Colon (tissue), 2 donors: ENCODE results near the gene PTPRN2.

ENCODE experiments used
- FAIRE-seq: peaks from 2 replicates; lab custom pipeline; 2012; peaks lifted over from hg19 to GRCh38; lab: Jason Lieb, UNC
- donor health status: control.
- donor health status: control.

The PTPRN2 gene

GRCh38 chr7:158130023-158130409, 457.6 kb downstream of the PTPRN2 start:
- FAIRE-seq: no peak

DNA sequence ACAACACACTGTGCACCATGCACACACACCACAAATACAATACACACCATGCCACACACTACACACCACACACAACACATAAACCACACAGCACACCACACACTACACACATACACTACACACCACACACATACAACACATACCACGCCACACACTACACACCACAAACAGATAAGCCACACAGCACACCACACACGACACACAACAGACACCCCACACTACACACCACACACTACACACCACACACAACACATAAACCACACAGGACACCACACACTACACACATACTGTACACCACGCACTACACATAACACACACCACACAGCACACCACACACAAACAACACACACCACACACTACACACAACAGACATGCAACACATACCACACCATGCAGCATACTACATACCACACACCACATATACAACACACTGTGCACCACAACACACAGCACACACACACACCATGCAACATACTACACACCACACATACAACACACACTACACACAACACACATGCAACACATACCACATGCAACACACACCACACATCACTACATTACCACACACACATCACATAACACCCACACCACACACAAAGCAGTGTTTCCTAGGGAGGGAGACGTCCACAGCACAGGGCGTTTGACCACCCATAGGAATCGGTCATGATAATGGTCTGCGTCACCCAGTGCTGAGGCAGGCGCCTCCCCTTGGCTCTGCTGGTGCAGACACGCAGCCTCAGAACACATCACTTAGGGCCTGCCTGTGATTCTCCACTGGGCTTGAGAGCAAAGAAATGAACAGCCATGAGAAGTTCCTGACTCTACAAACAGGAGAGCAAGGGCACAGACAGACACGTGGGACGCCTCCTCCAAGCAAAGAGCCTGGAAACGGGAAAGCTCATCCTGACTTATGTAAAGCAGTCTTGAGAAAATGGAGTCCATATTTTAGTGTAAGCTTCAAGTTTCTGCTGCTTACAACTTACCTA, 458.3 kb downstream of the PTPRN2 start:
- no peak for FAIRE-seq

DNA sequence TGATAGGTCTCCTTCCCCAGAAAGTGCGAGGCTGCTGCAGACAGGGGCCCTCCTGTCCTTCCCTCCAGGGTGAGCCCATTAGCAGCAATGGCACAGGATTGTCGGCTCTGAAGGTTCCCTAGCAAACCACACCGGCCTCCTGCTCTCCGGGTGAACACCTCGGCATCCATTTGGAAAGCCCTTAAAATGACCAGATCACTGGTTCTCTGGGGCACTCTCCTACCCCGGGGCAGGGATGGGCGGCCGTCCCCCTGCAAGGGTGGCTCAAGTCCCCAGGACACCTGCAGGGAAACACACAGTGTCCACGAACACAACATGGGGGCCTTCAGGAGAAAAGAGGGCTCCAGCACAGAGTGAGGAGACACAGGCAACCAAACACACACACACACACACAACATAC, 459.1 kb downstream of the PTPRN2 start:
- FAIRE-seq: no peak

DNA sequence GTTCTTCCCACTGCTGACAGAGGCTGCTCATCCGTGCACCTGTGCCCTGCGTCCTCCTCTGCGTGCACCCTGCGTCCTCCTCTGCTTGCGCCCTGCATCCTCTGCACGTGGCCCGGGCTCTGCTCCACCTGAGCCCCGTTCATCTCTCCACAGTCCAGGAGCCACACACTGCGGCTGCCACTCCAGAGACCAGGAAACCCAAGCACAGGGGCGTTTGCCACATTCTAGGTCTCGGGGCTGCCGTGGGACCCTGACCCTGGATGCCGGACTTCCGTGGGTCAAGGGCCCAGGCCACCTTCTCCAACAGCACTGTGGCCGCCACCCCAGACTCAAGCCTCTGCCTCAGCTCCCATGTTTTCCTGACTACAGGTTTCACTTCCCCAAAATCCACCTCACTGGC, 460.4 kb downstream of the PTPRN2 start:
- no peak for FAIRE-seq

GRCh38 chr7:158126661-158127060, 461.0 kb downstream of the PTPRN2 start:
- no peak for FAIRE-seq

DNA sequence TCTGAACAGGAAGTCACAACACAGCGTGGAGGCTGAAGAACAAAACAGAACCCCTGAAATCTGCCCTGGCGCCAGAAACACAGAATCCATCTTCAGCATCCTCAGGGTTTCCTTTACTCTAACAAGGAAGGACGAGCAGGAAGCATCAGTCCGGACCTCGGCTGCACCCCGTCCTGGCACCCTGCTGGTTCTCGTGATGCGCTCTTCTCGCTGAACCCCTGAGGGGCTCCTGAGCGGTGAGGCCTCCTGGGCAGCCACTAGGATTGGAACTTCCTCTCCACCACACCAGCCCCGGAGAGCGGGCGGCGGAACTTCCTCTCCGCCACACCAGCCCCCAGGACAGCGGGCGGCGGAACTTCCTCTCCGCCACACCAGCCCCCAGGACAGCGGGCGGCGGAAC, 461.9 kb downstream of the PTPRN2 start:
- no peak for FAIRE-seq

DNA sequence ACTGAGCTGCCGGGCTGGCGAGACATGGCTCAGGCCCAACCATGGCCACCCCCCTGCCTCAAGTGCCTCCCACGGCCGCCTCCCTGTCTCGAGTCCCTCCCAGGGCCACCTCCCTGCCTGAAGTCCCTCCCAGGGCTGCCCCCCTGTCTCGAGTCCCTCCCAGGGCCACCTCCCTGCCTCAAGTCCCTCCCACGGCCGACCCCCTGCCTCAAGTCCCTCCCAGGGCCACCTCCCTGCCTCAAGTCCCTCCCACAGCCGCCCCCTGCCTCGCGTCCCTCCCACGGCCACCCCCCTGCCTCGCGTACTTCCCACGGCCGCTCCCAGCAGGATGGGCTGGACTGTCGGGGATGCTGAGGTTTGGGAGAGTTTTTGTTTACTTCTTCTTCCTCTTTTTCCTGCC, 462.5 kb downstream of the PTPRN2 start:
- FAIRE-seq: no peak

DNA sequence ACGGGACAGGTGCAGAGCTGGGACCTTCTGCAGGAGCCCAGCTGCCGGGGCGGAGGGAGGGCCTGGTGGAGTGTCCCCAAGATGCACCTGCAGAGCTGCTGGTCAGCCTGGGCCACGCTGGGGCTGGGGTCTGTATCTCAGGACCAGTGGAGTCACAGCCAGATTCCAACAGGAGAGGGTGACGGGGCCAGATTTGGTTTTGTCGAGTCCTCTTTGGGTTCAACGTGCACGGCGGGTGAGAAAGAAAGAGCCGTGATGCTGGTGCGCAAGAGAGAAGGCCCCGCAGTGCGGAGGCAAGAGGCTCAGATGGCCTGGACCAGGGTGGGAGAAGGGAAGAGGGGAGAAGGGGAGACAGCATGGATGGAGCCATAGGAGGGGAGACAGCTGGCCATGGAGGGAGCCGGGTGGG, 462.9 kb downstream of the PTPRN2 start:
- FAIRE-seq: no peak

GRCh38 chr7:158123753-158124152, 463.9 kb downstream of the PTPRN2 start:
- FAIRE-seq: no peak

DNA sequence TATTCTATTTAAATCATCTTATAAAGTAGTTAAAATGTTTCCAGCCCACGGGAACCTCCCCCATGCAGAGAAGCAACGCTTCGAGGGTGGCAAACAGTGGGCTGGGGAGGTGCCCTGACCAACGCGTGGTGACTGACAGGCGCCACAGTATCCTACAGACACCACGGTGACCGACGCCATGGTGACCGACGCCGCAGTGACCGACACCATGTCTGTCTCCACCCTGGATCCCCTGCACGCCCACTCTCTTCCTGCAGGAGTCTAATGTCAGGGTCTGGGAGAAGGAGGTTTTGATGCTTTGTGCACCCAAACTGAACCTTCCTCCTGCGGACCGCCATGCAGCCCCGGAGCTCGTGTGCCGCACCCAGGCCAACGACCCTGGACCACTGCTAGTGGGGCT, 464.4 kb downstream of the PTPRN2 start:
- no peak for FAIRE-seq

DNA sequence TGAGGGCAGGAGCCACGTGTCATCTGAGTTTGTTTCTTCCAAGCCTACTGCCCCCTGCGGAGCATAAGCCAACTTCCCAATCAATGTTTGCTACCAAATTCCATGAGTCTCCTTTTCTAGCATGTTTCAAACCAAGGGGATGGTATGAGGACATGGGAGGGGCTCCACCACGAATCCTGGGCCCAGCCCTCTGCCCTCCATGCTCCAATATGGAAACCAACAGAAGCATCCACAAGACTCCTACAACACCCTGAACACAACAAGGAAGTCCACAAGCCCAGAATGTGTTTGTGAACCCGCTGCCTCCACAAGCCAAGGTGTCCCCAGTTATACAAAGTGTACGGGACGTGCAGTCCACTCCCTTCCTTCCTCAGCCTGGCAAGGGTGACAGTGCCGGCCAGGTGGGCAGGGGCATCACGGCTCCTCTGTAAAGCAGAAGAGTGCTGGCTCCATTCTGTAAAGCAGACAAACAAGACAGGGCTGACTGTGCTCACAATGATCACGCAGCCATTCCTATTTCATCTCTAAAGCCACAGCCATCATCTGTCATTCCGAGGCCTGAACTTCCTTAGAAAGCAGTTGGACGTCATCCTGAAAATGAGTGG, 466.1 kb downstream of the PTPRN2 start:
- no peak for FAIRE-seq

DNA sequence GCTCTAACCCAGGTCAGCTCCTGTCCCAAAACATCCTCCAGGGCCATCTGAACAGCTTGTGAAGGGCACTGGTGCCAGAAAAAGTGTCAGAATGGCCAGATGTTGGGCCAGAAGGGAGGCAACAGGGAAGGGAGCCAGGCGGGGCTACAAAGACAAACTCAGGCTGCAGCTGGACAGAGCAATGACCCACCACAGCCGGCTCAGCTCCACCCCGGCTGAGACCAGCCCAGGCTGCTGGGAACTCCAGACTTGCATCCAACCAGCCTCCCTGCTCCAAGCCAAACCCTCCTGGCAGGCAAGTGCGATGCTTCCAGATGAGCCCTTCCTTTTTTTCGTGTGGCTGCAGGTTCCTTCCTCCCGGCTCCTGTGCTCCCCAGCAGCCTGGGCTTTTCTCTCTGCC, 466.9 kb downstream of the PTPRN2 start:
- no peak for FAIRE-seq

GRCh38 chr7:158120316-158120715, 467.3 kb downstream of the PTPRN2 start:
- FAIRE-seq: no peak

DNA sequence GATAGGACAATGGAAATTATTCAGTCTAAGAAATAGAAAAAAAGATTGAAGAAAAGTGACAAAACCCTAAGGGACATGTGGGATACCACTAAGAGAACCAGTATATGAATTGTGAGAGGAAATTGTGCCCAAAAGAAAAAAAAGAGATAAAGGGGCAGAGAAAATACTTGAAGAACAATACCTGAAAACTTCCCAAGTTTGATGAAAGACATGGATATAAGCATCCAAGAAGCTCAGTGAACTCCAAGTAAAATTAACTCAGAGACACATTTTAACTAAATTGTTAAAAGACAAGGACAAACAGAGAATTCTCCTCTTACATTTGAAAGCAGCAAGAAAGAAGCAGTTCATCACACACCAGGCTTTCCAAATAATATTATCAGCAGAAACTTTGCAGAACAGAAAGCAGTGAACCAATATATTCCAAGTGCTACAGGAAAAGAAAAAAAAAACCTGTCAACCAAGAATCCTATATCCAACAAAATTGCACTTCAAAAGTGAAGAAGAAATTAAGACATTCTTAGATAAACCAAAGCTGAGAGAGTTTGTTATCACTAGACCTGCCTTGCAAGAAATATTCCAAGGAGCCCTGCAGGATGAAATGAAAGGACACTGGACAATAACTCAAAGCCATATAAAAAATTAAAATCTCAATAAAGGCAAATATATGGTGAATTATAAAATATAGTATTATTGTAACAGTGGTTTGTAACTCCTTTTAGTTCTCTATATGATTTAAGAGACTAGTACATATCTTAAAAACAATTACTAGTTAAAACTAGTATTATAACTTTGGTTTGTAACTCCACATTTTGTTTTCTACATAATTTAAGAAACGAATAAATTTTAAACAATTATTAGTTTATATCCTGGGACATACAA, 470.0 kb downstream of the PTPRN2 start:
- no peak for FAIRE-seq

DNA sequence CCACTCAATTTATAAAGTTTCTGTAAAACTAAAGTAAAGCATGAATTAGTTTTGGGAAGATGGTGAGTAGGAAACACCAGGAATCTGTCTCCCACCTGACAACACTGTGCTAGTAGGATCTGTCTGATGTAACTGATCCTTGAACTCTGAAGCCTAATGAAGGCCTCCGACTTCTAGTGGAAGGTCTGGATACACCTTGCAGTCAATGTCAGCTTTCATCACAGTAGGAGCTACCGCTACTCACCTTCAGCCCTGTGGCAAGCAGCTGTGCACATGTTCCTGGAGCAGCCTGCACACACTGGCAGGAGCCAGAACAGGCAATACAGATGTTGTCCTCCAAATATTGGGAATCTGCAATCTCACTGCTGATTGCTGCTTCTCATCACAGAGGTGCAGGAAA, 471.4 kb downstream of the PTPRN2 start:
- no peak for FAIRE-seq

DNA sequence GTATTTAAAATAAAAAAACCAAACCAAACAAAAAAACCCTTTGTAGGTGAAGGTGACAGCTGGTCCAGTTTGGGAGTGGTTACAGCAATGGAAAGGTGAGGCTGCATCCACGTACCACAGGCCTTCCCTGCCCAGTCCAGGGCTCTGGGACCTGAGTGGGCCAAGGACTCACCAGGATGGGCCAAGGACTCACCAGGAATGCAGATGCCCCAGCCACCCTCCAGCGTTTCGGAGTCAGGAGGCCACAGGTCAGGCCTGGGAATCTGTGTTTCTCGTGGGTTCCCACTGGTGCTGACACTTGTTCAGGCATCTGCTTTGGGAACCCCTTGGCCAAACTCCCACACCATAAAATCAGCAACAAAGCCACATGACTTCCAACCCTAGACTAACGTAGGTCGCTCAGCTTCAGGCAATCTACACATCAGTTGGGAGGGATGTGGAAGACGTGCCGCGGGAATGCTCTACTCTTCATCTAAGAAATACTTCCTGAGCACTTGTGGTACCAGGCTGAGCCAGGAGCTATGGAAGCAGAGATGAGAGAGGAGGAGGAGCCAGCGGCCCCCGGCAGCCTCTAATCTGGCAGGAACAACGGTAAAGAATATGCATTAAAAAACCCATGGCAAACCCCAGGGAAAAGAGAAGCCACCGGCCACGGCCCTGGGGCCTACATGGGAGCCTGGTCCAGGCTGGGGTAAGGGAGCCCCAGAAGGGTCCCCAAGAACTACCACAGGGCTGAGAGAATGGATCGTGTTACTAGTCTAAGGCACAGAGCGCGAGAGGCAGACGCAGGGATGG, 473.4 kb downstream of the PTPRN2 start:
- FAIRE-seq: no peak

GRCh38 chr7:158113321-158114025, 474.1 kb downstream of the PTPRN2 start:
- FAIRE-seq: no peak

DNA sequence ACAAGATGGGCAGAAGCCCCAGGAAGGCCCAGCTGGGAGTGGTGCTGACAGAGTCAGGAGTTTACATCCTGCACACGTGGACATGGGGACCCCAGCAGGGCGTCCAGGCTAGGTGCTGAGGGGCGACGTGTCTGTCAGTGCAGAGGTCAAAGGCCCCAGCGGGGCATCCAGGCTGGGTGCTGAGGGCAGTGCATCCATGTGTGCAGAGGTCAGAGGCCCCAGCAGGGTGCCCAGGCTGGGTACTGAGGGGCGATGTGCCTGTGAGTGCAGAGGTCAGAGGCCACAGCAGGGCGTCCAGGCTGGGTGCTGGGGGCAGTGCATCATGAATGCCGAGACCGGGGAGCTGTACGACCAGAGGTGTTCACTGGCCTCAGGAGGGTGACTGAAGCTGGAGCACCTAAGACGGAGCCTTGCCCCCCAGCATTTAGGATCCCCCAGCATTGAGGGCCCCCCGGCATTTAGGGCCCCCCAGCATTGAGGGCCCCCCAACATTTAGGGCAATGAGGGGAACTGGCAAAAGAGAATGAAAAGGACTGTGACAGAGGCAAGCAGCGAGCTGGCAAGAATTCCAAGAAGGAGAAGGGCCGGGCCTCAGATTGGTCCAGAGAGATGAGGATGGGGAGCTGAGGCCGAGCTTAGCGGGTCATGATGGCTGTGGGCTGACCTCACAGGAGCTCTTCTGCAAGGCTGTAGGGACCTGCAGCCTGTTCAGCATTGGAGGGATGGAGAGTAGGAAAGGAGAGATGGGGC, 474.9 kb downstream of the PTPRN2 start:
- FAIRE-seq: no peak

DNA sequence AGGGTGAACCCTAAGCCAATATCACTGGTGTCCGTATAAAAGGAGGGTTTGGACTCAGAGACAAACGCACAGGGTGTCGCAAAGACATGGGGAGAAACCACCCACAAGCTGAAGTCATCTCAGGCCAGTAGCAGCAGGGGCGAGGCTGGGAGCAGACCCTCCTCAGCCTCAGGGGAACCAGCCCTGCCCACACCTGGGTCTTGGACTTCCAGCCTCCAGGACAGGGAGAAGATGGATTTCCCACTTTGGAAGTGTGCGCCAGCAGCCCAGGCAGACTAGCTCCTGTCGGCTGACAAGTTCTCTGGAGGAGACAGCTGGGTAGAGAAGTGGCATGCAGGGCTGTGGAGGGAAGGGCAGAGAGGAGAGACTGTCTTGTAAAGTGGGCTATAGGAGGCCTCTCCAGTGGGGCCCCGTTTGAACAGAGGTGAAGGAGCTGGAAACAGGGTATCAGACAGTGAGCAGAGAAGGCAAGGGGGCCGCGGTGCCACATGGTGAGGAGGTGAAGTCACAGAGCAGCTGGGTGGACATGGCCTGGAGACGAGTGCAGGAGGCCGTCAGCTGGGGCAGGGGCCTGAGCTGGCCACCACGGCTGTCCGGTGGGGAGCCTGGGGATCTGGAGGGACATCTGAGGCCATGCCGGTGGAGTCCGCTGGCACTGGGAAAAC, 475.6 kb downstream of the PTPRN2 start:
- FAIRE-seq: no peak
